H1 (cell line): ENCODE measurements around the gene IP6K1.

Experiments used
- ATF3 ChIP-seq: IDR thresholded peaks from 2 replicates; pipeline ENCODE4 v1.6.1; 2011; ENCODE audit warnings: low read depth, mild to moderate bottlenecking, low read length; ENCODE audit not compliant: insufficient read depth
- CEBPB ChIP-seq: IDR thresholded peaks from 2 replicates; pipeline ENCODE4 v1.6.1; 2012; ENCODE audit warnings: low read depth, low read length
- CHD2 ChIP-seq: IDR thresholded peaks from 2 replicates; pipeline ENCODE4 v1.6.1; 2012; ENCODE audit warnings: low read length, improper control_type of control experiment
- CTCF ChIP-seq, 3 experiments: IDR thresholded peaks; 1 replicate in 2 of 3; 2 replicates in 1 of 3; pipeline versions ENCODE4 v1.5.1 to v1.6.1; 2011; ENCODE audit warnings: low read length in 3 of 3, mild to moderate bottlenecking in 3 of 3, inconsistent platforms in 2 of 3, low read depth in 1 of 3, moderate library complexity in 1 of 3; ENCODE audit not compliant: insufficient read depth in 1 of 3; ENCODE audit errors: control extremely low read depth in 1 of 3
- EP300 ChIP-seq, 2 experiments: IDR thresholded peaks; 1 replicate in 1 of 2; 2 replicates in 1 of 2; pipeline ENCODE4 v1.6.1; 2011 to 2012; ENCODE audit warnings: low read depth in 2 of 2, low read length in 2 of 2, mild to moderate bottlenecking in 2 of 2, borderline replicate concordance in 1 of 2, inconsistent platforms in 1 of 2, moderate library complexity in 1 of 2
- EZH2 ChIP-seq: fragments of 200-600 bp; sonication (generic); IDR thresholded peaks from 2 replicates; pipeline ENCODE4 v1.7.1; 2012; ENCODE audit warnings: low read depth, mild to moderate bottlenecking, moderate library complexity, low read length, inconsistent platforms; ENCODE audit not compliant: severe bottlenecking
- GABPA ChIP-seq: IDR thresholded peaks from 2 replicates; pipeline ENCODE4 v1.6.1; 2011; ENCODE audit warnings: mild to moderate bottlenecking, low read length, moderate library complexity, borderline replicate concordance; ENCODE audit not compliant: insufficient read depth
- POLR2A ChIP-seq, 2 experiments: IDR thresholded peaks; 1 replicate in 1 of 2; 2 replicates in 1 of 2; pipeline ENCODE4 v1.6.1; 2011; ENCODE audit warnings: low read depth in 2 of 2, low read length in 2 of 2, mild to moderate bottlenecking in 2 of 2; ENCODE audit errors: control extremely low read depth in 1 of 2
- SP1 ChIP-seq: IDR thresholded peaks from 2 replicates; pipeline ENCODE4 v1.6.1; 2011; ENCODE audit warnings: low read depth, low read length
- SP2 ChIP-seq: IDR thresholded peaks from 2 replicates; pipeline ENCODE4 v1.6.1; 2012; ENCODE audit warnings: mild to moderate bottlenecking, low read length, inconsistent platforms
- TAF1 ChIP-seq: IDR thresholded peaks from 2 replicates; pipeline ENCODE4 v1.6.1; 2011; ENCODE audit warnings: mild to moderate bottlenecking, low read depth, low read length
- TCF12 ChIP-seq: IDR thresholded peaks from 2 replicates; pipeline ENCODE4 v1.6.1; 2011; ENCODE audit warnings: low read depth, mild to moderate bottlenecking, low read length
- TEAD4 ChIP-seq: IDR thresholded peaks from 2 replicates; pipeline ENCODE4 v1.6.1; 2012; ENCODE audit warnings: low read depth, low read length, inconsistent platforms, mixed read lengths

GRCh38 chr3:49769926-49770325, 16.4 kb downstream of the IP6K1 start:
- TF ChIP-seq CTCF (IDR thresholded peaks at IDR 0.05; ENCODE audit: control extremely low read depth in 1 of 3, insufficient read depth in 1 of 3, low read depth in 1 of 3, low read length in 3 of 3) (no peak), TEAD4 (no peak), ATF3 (no peak), POLR2A (IDR thresholded peaks at IDR 0.05; ENCODE audit: control extremely low read depth in 1 of 2, low read depth in 2 of 2, low read length in 2 of 2) (no peak), SP1 (no peak), EZH2 (no peak), EP300 (IDR thresholded peaks at IDR 0.05; ENCODE audit: borderline replicate concordance in 1 of 2, low read depth in 2 of 2, low read length in 2 of 2) (no peak), TAF1 (no peak), GABPA (no peak), CHD2 (no peak), CEBPB (no peak), TCF12 (no peak), SP2 (no peak)
